ENCODE data around the gene DLGAP1.
"Not testable (repeated sequence)": the region's sequence is repeated elsewhere in the genome, so short reads cannot be mapped to it uniquely, and the experiment has no call there.

Gene DLGAP1

DNA sequence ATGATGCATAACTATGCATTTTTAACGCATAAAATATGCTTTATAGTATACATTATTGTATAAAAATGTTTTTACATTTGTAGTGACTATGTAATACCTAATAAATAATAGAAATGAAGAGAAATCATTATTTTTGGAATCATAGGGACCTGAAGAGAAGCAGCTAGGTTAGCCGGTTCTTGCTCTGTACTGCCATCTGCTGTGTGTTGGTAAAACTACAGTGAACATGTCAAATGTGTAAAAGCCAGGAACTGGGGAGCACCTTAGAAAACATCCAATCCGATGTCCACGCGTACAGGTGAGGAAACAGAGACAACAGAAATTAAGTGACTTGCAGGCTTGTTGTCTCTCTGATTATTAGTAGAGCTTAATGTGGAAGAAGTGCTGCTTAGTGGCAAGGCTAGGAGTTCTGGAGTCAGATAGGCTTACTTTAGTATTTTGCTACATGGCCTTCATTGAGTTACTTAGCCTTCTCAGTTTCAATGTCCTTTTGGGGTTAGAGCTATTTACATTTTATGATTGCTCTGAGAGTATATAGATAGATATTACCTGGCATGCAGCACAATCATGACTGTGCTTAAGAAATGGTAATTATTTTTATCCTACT, 386.5 kb downstream of the DLGAP1 start:
- Histone ChIP-seq H3K9me3 (ENCODE audit: insufficient read depth, low read length) (no peaks in the 10 kb centered on the region), H3K4me3 (ENCODE audit: insufficient read length, low read depth) (no peak overlapping the region), H3K9ac (ENCODE audit: insufficient read length, low read depth) (no peak overlapping the region), H3K36me3 (ENCODE audit: insufficient read depth, insufficient read length, low read length) (no peaks in the 10 kb centered on the region), H3K4me1 (ENCODE audit: insufficient read depth, insufficient read length) (no peaks in the 10 kb centered on the region), H3K27me3 (ENCODE audit: insufficient read depth, insufficient read length) (no peaks in the 10 kb centered on the region)
- no peak for TF ChIP-seq SUZ12 (IDR thresholded peaks at IDR 0.05; ENCODE audit: extremely low read depth, insufficient read depth, insufficient read length)
- no peak for TF ChIP-seq ZNF274 (IDR thresholded peaks at IDR 0.05; ENCODE audit: low read depth, low read length)
- TF ChIP-seq YY1 (IDR thresholded peaks at IDR 0.05; ENCODE audit: insufficient read depth, insufficient read length): no peak
- peak; percentile 32 for DNase-seq (ENCODE audit: low read depth, low spot score)

DNA sequence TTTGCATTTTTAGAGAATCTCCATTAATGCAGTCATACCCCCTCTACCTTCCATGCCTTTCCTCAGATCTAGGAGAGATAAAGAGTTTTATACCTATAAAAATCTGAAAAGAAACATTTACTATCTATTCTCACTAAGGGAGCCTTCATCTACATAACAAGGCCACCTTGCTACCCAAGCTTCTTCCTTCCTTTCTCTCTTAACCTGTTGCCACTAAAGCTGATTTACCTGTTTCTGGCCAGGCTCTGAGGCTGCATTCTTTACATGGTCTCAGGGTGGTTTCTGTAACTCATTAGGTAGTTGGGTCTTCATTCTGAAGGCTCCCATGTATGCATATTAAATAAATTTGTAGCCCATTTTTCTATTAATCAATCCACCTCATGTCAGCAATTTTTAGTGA, 391.6 kb downstream of the DLGAP1 start:
- H3K9me3 ChIP-seq (ENCODE audit: insufficient read depth, low read length): peaks cover 43% of the 10 kb centered on the region

DNA sequence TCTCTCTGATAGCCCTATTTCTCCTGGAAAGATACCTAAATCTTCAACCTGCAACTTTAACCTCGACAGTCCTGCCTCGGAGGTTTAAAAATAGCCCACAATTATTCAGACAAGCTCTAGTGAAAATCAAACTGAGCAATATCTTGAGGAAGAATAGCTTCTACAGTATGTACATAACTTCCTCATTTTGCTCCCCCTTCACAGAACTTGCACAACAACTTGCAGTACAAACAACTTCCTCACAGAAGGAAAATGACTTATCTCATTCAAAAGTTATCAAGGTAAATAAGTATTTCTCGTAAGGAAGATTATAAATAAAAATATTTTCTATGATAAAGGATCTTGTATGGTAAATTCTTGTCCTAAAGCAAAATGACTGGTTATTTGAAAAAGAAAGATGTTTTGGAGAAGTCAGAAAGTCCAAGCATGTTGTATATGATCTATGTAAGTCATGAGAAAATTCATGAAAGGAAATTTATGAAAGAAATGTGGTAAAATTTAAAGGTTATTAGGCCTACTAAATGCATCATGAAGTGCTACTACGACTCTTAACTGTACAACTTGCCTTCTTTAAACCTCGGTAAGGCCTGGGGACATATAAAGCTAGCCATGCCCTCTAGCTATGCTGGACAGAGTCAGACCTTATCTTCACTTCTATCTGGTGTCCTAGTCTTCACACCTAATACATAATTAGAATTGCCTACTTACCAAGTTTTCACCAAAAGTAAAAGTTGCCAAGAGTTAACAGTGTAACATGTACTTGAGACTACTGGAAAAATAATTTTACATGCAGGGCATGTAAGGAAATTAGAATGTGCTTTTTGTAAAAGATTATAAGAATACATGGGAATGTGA, 394.5 kb downstream of the DLGAP1 start:
- peaks cover 43% of the 10 kb centered on the region for H3K9me3 ChIP-seq (ENCODE audit: insufficient read depth, low read length)
- H3K9ac ChIP-seq (ENCODE audit: insufficient read length, low read depth): no peak overlapping the region
- no peak for DNase-seq (ENCODE audit: low read depth, low spot score)
- H3K36me3 ChIP-seq (ENCODE audit: insufficient read depth, insufficient read length, low read length): no peaks in the 10 kb centered on the region
- H3K27me3 ChIP-seq (ENCODE audit: insufficient read depth, insufficient read length): no peaks in the 10 kb centered on the region
- H3K4me1 ChIP-seq (ENCODE audit: insufficient read depth, insufficient read length): no peaks in the 10 kb centered on the region
- H3K4me3 ChIP-seq (ENCODE audit: insufficient read length, low read depth): no peak overlapping the region
- TF ChIP-seq SUZ12 (IDR thresholded peaks at IDR 0.05; ENCODE audit: extremely low read depth, insufficient read depth, insufficient read length): no peak
- TF ChIP-seq YY1 (IDR thresholded peaks at IDR 0.05; ENCODE audit: insufficient read depth, insufficient read length): no peak
- no peak for TF ChIP-seq ZNF274 (IDR thresholded peaks at IDR 0.05; ENCODE audit: low read depth, low read length)

More for the DNA sequence above, 391.6 kb downstream of the DLGAP1 start:
- Histone ChIP-seq H3K4me3 (ENCODE audit: insufficient read length, low read depth) (no peak overlapping the region), H3K9ac (ENCODE audit: insufficient read length, low read depth) (no peak overlapping the region), H3K36me3 (ENCODE audit: insufficient read depth, insufficient read length, low read length) (no peaks in the 10 kb centered on the region), H3K27me3 (ENCODE audit: insufficient read depth, insufficient read length) (no peaks in the 10 kb centered on the region), H3K4me1 (ENCODE audit: insufficient read depth, insufficient read length) (no peaks in the 10 kb centered on the region)
- no peak for TF ChIP-seq ZNF274 (IDR thresholded peaks at IDR 0.05; ENCODE audit: low read depth, low read length)
- TF ChIP-seq YY1 (IDR thresholded peaks at IDR 0.05; ENCODE audit: insufficient read depth, insufficient read length): no peak
- TF ChIP-seq SUZ12 (IDR thresholded peaks at IDR 0.05; ENCODE audit: extremely low read depth, insufficient read depth, insufficient read length): no peak
- DNase-seq (ENCODE audit: low read depth, low spot score): no peak

DNA sequence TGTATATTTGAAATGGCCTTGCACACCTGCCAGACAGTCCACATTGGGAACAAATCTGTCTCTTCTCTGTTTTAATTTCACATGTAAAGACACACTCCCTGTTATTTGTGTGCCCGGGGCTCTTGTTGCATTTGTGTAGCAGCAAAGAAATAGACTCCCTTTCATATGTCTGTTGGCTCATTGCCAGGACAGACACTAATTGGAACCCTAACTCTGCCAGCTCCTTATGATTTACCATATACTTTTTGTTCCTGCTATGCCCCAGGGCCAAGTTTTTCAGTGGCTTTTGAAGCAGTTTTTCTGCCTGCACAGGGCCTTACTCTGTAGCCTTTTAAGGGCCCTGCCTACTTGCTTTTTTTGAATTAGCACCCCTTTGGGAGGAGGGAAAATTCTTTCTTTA, 396.9 kb downstream of the DLGAP1 start:
- H3K36me3 ChIP-seq (ENCODE audit: insufficient read depth, insufficient read length, low read length): no peaks in the 10 kb centered on the region
- H3K4me1 ChIP-seq (ENCODE audit: insufficient read depth, insufficient read length): no peaks in the 10 kb centered on the region
- no peak overlapping the region for H3K9ac ChIP-seq (ENCODE audit: insufficient read length, low read depth)
- H3K27me3 ChIP-seq (ENCODE audit: insufficient read depth, insufficient read length): no peaks in the 10 kb centered on the region
- peaks cover 46% of the 10 kb centered on the region for H3K9me3 ChIP-seq (ENCODE audit: insufficient read depth, low read length)
- no peak for TF ChIP-seq YY1 (IDR thresholded peaks at IDR 0.05; ENCODE audit: insufficient read depth, insufficient read length)
- TF ChIP-seq ZNF274 (IDR thresholded peaks at IDR 0.05; ENCODE audit: low read depth, low read length): no peak
- TF ChIP-seq SUZ12 (IDR thresholded peaks at IDR 0.05; ENCODE audit: extremely low read depth, insufficient read depth, insufficient read length): no peak
- no peak overlapping the region for H3K4me3 ChIP-seq (ENCODE audit: insufficient read length, low read depth)
- DNase-seq (ENCODE audit: low read depth, low spot score): no peak

DNA sequence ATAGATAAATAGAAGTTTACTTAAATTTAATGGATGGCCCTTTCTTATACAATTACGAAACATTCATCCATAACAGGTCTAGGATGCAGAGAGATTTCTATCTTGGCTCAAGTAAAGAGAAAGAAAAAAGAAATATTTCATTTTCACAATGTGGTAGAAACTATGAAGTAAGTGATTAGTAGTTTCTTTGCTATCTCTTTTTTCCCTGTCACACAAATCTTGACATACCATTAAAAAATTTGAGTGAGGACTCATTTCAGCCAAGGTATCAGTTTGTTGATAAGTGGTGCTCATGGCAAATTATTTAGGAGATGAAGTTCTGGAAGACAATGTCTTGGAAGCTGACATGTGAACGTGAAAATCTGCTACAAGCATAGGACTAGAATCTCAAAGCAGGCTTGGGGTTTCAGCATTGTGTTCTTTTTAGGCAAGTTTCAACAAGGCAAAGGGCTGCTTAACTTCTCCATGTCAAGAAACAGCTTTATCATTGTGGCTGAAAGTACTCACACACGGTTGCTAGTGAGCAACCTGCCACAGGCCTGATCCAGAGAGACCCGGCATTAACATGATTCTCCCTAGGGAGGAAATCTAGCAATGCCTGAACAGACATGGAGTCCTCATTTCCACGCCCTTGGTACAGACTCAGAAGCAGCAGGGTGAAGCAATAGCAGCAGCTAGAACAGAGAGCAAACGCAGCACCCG, 414.6 kb downstream of the DLGAP1 start:
- Histone ChIP-seq H3K27me3 (ENCODE audit: insufficient read depth, insufficient read length) (no peaks in the 10 kb centered on the region), H3K4me3 (ENCODE audit: insufficient read length, low read depth) (no peak overlapping the region), H3K36me3 (ENCODE audit: insufficient read depth, insufficient read length, low read length) (no peaks in the 10 kb centered on the region), H3K9me3 (ENCODE audit: insufficient read depth, low read length) (no peaks in the 10 kb centered on the region), H3K9ac (ENCODE audit: insufficient read length, low read depth) (no peak overlapping the region), H3K4me1 (ENCODE audit: insufficient read depth, insufficient read length) (no peaks in the 10 kb centered on the region)
- no peak for DNase-seq (ENCODE audit: low read depth, low spot score)
- no peak for TF ChIP-seq ZNF274 (IDR thresholded peaks at IDR 0.05; ENCODE audit: low read depth, low read length)
- TF ChIP-seq YY1 (IDR thresholded peaks at IDR 0.05; ENCODE audit: insufficient read depth, insufficient read length): no peak

DNA sequence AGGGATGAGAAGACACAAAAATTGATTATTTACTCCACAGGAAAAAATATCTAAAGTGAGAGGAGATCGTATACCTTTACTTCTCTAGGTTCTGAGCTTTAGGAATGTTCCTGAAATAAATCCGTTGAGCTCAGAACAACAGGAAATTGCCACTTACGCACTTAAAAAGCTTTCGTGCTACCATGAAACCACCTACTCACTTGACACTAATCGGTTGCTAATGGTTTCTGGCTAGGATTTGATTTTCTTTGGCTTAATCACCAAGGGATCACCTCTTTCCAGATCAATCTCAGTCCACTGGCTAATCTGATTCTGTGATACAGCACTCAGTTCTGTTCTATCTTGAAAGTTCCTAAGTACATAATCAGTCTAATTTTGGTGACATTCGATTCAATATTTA, 419.6 kb downstream of the DLGAP1 start:
- H3K27me3 ChIP-seq (ENCODE audit: insufficient read depth, insufficient read length): no peaks in the 10 kb centered on the region
- H3K9ac ChIP-seq (ENCODE audit: insufficient read length, low read depth): no peak overlapping the region
- no peaks in the 10 kb centered on the region for H3K36me3 ChIP-seq (ENCODE audit: insufficient read depth, insufficient read length, low read length)
- H3K9me3 ChIP-seq (ENCODE audit: insufficient read depth, low read length): no peaks in the 10 kb centered on the region
- H3K4me3 ChIP-seq (ENCODE audit: insufficient read length, low read depth): no peak overlapping the region
- H3K4me1 ChIP-seq (ENCODE audit: insufficient read depth, insufficient read length): no peaks in the 10 kb centered on the region
- no peak for TF ChIP-seq ZNF274 (IDR thresholded peaks at IDR 0.05; ENCODE audit: low read depth, low read length)
- no peak for TF ChIP-seq YY1 (IDR thresholded peaks at IDR 0.05; ENCODE audit: insufficient read depth, insufficient read length)
- no peak for TF ChIP-seq SUZ12 (IDR thresholded peaks at IDR 0.05; ENCODE audit: extremely low read depth, insufficient read depth, insufficient read length)
- DNase-seq (ENCODE audit: low read depth, low spot score): no peak

DNA sequence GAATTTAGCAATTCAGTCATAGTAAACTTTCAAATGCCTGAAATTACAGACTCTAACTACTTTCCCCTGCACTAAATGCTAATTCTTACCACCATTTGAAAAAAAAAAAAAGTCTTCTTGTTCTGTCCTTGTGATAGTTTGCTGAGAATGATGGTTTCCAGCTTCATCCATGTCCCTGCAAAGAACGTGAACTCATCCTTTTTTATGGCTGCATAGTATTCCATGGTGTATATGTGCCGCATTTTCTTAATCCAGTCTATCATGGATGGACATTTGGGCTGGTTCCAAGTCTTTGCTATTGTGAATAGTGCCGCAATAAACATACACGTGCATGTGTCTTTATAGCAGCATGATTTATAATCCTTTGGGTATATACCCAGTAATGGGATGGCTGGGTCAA, 420.3 kb downstream of the DLGAP1 start:
- not testable (repeated sequence) for DNase-seq (ENCODE audit: low read depth, low spot score); H3K9ac ChIP-seq (ENCODE audit: insufficient read length, low read depth); H3K27me3 ChIP-seq (ENCODE audit: insufficient read depth, insufficient read length); H3K4me1 ChIP-seq (ENCODE audit: insufficient read depth, insufficient read length); H3K36me3 ChIP-seq (ENCODE audit: insufficient read depth, insufficient read length, low read length); H3K9me3 ChIP-seq (ENCODE audit: insufficient read depth, low read length); H3K4me3 ChIP-seq (ENCODE audit: insufficient read length, low read depth)
